Measurements from ENCODE around the gene HOXB8.

Gene HOXB8

GRCh38 chr17:48603959-48604769 is 10.9 kb downstream of the HOXB8 start:
- no peak overlapping the region for H2AFZ ChIP-seq (ENCODE audit: low read length)
- no peaks in the 10 kb centered on the region for H3F3A ChIP-seq (ENCODE audit: insufficient read depth, low read length)
- no peak overlapping the region for H3K4me2 ChIP-seq (ENCODE audit: low read depth, low read length)
- H3K4me3 ChIP-seq (ENCODE audit: low read length), result no peak overlapping the region
- H3K9me2 ChIP-seq (replicated peaks; ENCODE audit: insufficient read depth, low read length), result no peaks in the 10 kb centered on the region
- TF ChIP-seq EZH2phosphoT487 (IDR thresholded peaks at IDR 0.05; ENCODE audit: low read length) (no peak), EZH2 (optimal IDR thresholded peaks at IDR 0.05; ENCODE audit: low read depth, low read length) (no peak), CTCF (IDR thresholded peaks at IDR 0.05; ENCODE audit: low read length) (no peak)
- H3K79me2 ChIP-seq (ENCODE audit: low read length), result no peaks in the 10 kb centered on the region
- peaks cover 61% of the 10 kb centered on the region for H3K27me3 ChIP-seq (replicated peaks; ENCODE audit: insufficient read depth, low read length)
- H3K9ac ChIP-seq (ENCODE audit: low read length), result no peak overlapping the region
- no peak for DNase-seq
- H4K20me1 ChIP-seq (ENCODE audit: insufficient read depth, low read length), result no peaks in the 10 kb centered on the region
- H3K4me1 ChIP-seq (ENCODE audit: low read length), result peaks cover under 1% of the 10 kb centered on the region; the same call in 1 of the 2 replicates
- no peaks in the 10 kb centered on the region for H3K36me3 ChIP-seq (replicated peaks; ENCODE audit: insufficient read depth, low read length)
- H3K9me3 ChIP-seq (replicated peaks; ENCODE audit: insufficient read depth, low read length), result no peaks in the 10 kb centered on the region
- no peak overlapping the region for H3K27ac ChIP-seq (ENCODE audit: low read length)

GRCh38 chr17:48601539-48602425 is 13.3 kb downstream of the HOXB8 start:
- no peak for DNase-seq
- no peak overlapping the region for H2AFZ ChIP-seq (ENCODE audit: low read length)
- TF ChIP-seq EZH2 (optimal IDR thresholded peaks at IDR 0.05; ENCODE audit: low read depth, low read length) (peak; percentile 76), CTCF (IDR thresholded peaks at IDR 0.05; ENCODE audit: low read length) (no peak)
- no peaks in the 10 kb centered on the region for H3K9me2 ChIP-seq (replicated peaks; ENCODE audit: insufficient read depth, low read length)
- no peaks in the 10 kb centered on the region for H3K4me1 ChIP-seq (ENCODE audit: low read length)
- H3K9ac ChIP-seq (ENCODE audit: low read length), result no peak overlapping the region
- H3K27ac ChIP-seq (ENCODE audit: low read length), result no peak overlapping the region
- peak overlapping the region; percentile 27; the same call in 1 of the 2 replicates for H3K4me3 ChIP-seq (ENCODE audit: low read length)
- H4K20me1 ChIP-seq (ENCODE audit: insufficient read depth, low read length), result no peaks in the 10 kb centered on the region
- H3F3A ChIP-seq (ENCODE audit: insufficient read depth, low read length), result no peaks in the 10 kb centered on the region
- H3K4me2 ChIP-seq (ENCODE audit: low read depth, low read length), result peak overlapping the region; percentile 78
- H3K79me2 ChIP-seq (ENCODE audit: low read length), result no peaks in the 10 kb centered on the region
- no peaks in the 10 kb centered on the region for H3K9me3 ChIP-seq (replicated peaks; ENCODE audit: insufficient read depth, low read length)
- H3K27me3 ChIP-seq (replicated peaks; ENCODE audit: insufficient read depth, low read length), result peaks cover 85% of the 10 kb centered on the region
- H3K36me3 ChIP-seq (replicated peaks; ENCODE audit: insufficient read depth, low read length), result no peaks in the 10 kb centered on the region

- no peaks in the 10 kb centered on the region for H3K9me2 ChIP-seq (replicated peaks; ENCODE audit: insufficient read depth, low read length)
- no peaks in the 10 kb centered on the region for H4K20me1 ChIP-seq (ENCODE audit: insufficient read depth, low read length)
- H3F3A ChIP-seq (ENCODE audit: insufficient read depth, low read length), result no peaks in the 10 kb centered on the region
- no peak overlapping the region for H3K4me2 ChIP-seq (ENCODE audit: low read depth, low read length)
- no peak overlapping the region for H3K9ac ChIP-seq (ENCODE audit: low read length)
- no peaks in the 10 kb centered on the region for H3K36me3 ChIP-seq (replicated peaks; ENCODE audit: insufficient read depth, low read length)
- DNase-seq, result no peak
- no peaks in the 10 kb centered on the region for H3K4me1 ChIP-seq (ENCODE audit: low read length)
- no peaks in the 10 kb centered on the region for H3K9me3 ChIP-seq (replicated peaks; ENCODE audit: insufficient read depth, low read length)
- no peak overlapping the region for H3K27ac ChIP-seq (ENCODE audit: low read length)
- no peaks in the 10 kb centered on the region for H3K79me2 ChIP-seq (ENCODE audit: low read length)
- H3K27me3 ChIP-seq (replicated peaks; ENCODE audit: insufficient read depth, low read length), result peaks cover 91% of the 10 kb centered on the region
- no peak overlapping the region for H3K4me3 ChIP-seq (ENCODE audit: low read length)
- no peak overlapping the region for H2AFZ ChIP-seq (ENCODE audit: low read length)
- TF ChIP-seq CTCF (IDR thresholded peaks at IDR 0.05; ENCODE audit: low read length), result no peak
Observed at GRCh38 chr17:48601207-48601538, 13.9 kb downstream of the HOXB8 start.
